DMS53 treated with DMSO at 0.1 percent for 48 hours (cell line): ENCODE measurements around the gene HSD17B12.

ENCODE experiments used
- DNase-seq: peaks from one replicate; lab custom pipeline; 2025; ENCODE audit not compliant: unreplicated experiment; lab: John Stamatoyannopoulos, UW

The HSD17B12 gene

GRCh38 chr11:43797337-43797736 is 116.8 kb downstream of the HSD17B12 start:
- DNase-seq = no peak

DNA sequence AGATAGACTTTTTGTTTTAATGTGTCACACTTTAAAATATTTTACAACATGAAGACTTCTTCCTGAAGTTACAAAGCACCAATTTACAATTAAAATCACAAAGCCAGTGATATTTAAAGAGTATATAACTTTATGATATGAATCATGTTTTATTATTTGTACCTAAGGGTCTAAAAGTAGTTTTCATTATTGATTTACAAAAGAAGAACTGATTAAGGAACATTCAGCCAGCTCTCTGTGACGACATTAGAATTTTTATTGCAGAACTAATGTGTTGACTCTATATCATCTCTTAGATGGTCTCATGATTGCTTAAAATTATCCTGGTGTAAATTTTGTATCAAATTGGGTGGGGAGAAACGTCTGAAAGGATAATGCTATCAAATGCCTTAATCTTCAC is 117.3 kb downstream of the HSD17B12 start:
- DNase-seq = no peak

GRCh38 chr11:43802509-43802908 is 122.0 kb downstream of the HSD17B12 start:
- DNase-seq = no peak

- DNase-seq = no peak
Measured at GRCh38 chr11:43803766-43804165, 123.2 kb downstream of the HSD17B12 start.

DNA sequence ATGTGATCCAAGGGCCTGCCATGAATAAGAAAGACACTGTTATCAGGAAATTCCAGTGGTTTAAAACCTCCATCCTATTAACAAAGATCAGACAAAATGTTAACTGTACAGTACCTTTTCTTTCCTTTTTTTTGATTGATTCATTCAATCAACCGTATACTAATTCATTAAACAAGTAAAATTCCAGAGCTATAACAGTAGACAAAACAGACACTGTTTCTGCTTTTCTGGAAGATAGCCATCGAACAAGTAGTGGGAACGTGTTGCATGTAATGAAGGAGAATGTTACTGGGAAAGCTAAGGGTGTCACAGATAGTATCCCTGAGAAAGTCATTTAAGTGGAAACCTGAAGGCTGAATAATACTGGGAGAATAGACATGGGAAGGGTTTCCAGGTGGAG is 126.4 kb downstream of the HSD17B12 start:
- DNase-seq = no peak

- DNase-seq = no peak
Measured at GRCh38 chr11:43810929-43811596, 130.5 kb downstream of the HSD17B12 start.

- DNase-seq = no peak
Measured at GRCh38 chr11:43812471-43812870, 131.9 kb downstream of the HSD17B12 start.

DNA sequence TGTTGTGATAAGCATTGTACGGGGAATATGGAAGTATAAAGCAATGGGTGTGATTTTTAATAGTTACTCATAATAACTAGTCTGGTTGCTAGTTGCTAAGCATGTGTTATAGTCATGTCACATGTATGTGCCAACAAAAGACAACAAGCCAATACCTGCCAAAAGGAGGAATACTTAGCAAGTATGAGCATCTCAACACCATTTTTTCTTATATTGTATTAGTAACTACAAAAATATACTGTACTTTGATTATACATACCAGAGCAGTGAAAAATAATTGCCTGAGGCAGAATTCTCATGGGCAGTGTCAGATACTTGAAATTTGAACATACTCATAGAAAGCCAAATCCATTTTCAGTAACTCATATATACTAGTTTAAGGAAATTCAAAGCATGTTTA is 137.7 kb downstream of the HSD17B12 start:
- no peak for DNase-seq

DNA sequence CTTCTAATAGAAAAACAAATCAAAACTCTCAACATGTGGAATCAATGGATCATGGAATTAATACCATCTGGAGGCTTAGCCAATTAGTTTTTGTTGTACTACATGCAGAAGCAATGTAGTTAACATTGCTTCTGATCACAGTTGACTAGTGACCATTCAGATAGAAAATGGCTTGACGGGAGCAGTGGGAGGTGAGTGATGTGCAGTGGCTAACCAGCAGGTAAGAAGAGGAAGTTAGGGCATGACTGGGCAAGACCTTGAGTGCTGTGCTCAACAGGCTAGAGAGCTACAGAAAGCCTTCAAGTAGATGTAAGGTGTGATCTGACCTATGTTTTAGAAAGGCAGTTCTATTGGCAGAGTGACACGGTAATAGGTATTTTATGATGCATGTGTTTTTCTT is 139.4 kb downstream of the HSD17B12 start:
- DNase-seq = no peak

- no peak for DNase-seq
Measured at GRCh38 chr11:43823316-43823715, 142.8 kb downstream of the HSD17B12 start.

DNA sequence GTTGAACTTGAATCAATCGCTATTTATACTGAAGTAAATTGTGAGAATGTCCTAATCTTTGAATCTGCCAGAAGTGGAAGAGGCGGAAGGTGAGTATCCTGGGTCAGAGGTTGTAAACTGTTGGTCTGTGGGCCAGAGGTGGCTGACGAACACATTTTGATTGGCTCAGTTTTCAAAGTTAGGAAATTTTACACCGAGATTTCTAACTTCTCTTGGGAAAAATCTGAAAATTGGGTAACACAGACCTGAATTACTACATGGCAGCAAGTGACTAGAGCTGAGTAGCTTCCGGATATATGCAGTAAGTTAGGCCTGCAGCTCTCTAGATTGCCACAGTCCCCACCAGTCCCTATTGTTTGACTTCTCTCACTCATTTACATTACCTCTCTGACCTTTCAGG is 143.3 kb downstream of the HSD17B12 start:
- DNase-seq = no peak

GRCh38 chr11:43825217-43825816 is 144.8 kb downstream of the HSD17B12 start:
- DNase-seq = no peak

DNA sequence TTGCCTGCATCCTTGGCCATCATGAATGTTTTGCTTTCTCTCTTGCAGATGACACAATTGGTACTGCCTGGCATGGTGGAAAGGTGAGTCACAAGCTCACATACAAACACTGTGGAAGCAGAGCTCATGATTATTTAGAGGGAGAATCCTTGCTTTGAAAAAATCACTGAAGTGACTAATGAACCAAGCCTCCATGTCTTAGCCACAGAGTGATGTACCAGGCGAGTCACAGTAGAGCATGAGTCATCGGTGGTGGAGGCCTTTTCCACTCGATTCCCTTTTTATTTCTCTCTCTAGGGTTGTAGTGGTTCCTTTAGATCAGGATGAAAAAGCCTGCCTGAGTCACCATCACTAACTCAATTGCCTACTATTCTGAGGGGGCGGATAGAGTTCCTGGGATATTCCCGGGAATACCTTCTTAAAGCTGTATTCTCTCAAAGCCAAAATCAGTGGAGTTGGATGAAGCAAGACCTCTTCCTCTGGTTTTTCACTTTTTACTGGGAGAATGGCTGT is 150.4 kb downstream of the HSD17B12 start:
- DNase-seq = peak; percentile 74

GRCh38 chr11:43832536-43832935 is 152.0 kb downstream of the HSD17B12 start:
- no peak for DNase-seq

GRCh38 chr11:43833657-43834073 is 153.1 kb downstream of the HSD17B12 start:
- no peak for DNase-seq

DNA sequence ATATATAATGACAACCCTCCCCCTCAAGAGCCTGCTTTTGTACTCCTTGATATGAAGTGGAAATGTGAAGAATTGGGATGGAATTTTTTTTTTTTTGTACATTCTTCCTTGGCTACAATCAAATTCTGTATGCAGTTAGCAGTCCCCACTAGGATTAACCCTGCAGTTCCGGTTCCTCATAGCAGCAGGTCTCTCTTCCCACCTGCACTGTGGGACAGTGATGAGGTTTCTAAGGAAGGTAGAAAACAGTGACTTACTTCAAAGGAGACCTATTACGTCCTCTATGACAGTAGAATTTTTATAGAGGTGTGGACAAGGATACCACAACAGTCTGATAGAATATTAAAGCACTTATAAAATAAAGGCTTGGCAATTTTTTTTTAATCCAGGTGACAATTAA is 153.7 kb downstream of the HSD17B12 start:
- DNase-seq = no peak

DNA sequence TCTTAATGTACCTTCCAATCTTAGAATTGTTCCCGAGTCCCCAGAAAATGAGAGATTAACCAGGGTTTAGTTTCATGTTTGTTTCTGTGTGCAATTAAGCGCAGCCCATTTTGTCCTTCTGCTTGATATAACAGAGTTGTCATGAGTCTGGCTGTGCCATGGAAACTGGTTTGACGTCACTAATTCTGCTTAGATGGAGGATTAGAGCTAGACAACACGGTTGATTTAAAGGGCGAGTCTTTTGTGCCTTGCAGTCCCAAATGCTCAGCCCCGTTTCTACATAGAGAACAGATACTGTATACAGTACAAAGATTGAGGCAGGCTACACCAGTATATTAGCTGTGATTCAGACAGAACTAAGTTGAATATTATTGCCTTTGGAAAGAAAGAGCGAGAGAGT is 154.6 kb downstream of the HSD17B12 start:
- no peak for DNase-seq

GRCh38 chr11:43837879-43838278 is 157.3 kb downstream of the HSD17B12 start:
- DNase-seq = no peak

DNA sequence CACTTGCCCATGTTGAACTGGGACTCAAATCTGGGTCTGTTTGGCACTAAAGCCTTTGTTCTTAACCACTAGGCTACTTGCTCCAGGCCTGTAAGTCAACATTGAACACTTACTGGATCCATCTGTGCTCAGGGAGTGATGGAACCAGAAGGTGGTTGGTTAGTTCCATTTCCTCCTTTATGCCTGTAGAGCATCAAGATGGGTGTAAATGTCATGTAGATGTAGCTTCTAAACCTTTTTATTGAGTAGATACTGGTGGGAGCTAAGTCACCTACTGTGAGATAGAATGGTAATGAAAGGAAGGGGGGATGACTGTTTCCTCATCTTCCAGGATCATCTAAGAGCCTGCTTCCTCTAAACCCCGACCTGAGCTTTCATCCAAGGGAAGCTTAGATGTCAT is 161.5 kb downstream of the HSD17B12 start:
- no peak for DNase-seq

DNA sequence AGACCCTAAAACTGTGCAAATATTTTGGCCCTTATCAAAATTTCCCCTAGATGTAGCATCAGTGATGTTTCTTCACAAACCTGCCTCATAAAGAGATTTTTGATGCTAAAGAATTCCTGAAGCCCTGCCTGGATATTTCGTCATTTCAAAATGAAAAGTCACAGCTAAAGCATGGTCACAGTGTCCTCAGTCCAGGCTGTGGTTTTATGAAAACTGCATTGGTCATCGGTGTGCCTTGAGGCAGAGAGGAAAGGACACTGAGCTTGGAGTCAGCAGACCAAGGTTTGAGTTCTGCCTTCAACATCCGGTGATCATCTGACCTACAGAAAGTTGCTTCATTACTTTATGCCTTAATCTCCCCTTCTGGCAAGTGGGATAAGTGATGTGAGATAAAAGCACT is 165.3 kb downstream of the HSD17B12 start:
- no peak for DNase-seq

GRCh38 chr11:43852057-43852636 is 171.6 kb downstream of the HSD17B12 start:
- peak; percentile 16 for DNase-seq

- no peak for DNase-seq
Measured at GRCh38 chr11:43853781-43854180, 173.2 kb downstream of the HSD17B12 start.
